ENCODE measurements around the gene CCDC172. TPM values are rescaled to one million over a fixed set of nuclear protein-coding genes. Genes with fewer than 3 reads are reported as not detected.

Gene CCDC172
- total and polyA plus RNA-seq, 2 donors (not counting 1 experiment from before 2014, with no cell fraction given), result not detected

- no peaks in the 10 kb centered on the region for H4K20me1 ChIP-seq (ENCODE audit: control insufficient read depth, insufficient read depth, low read length, poor library complexity, severe bottlenecking)
- Mint-ChIP-seq H3K27ac (no peak overlapping the region), H3K4me3 (no peak overlapping the region), H3K4me1 (no peaks in the 10 kb centered on the region), H3K27me3 (peaks cover 5% of the 10 kb centered on the region), H3K9me3 (ENCODE audit: insufficient read depth) (no peaks in the 10 kb centered on the region)
- DNase-seq (no peak), ATAC-seq (ENCODE audit: low read depth) (no peak)
- ChIA-PET CTCF (interaction anchor here (1.1 kb wide), 1 partner anchor 14 kb away, joined by 3 read pairs; no protein-coding TSS in a partner anchor), POLR2A (no interaction called here)
- TF ChIP-seq EZH2 (IDR thresholded peaks at IDR 0.05; ENCODE audit: borderline replicate concordance, insufficient read depth, low read depth, low read length, poor library complexity, severe bottlenecking) (no peak), CTCF (IDR thresholded peaks at IDR 0.05) (no peak)
- no peak overlapping the region for H3K4me2 ChIP-seq (replicated peaks; ENCODE audit: low read depth, low read length, poor library complexity, severe bottlenecking)
- H3K27me3 ChIP-seq (replicated peaks in 1 of 4; ENCODE audit: control extremely low read depth in 1 of 4, control insufficient read depth in 3 of 4, insufficient read depth in 4 of 4, low read length in 3 of 4), result no peaks in the 10 kb centered on the region
- intact Hi-C loops (cut with micrococcal nuclease), result no loop called here
- no peaks in the 10 kb centered on the region for H3K9me3 ChIP-seq (ENCODE audit: control extremely low read depth in 1 of 3, control insufficient read depth in 2 of 3, insufficient read depth in 1 of 3, low read length in 2 of 3)
- no peak overlapping the region for H3K27ac ChIP-seq (ENCODE audit: low read length in 2 of 2)
- H3K9ac ChIP-seq (ENCODE audit: low read length), result no peak overlapping the region
- WGBS (ENCODE audit: insufficient coverage), result no CpG with 5 or more reads among the region's 1 CpG
- H3K4me3 ChIP-seq (ENCODE audit: control extremely low read depth in 1 of 5, extremely low read depth in 1 of 5, insufficient read depth in 1 of 5, low read depth in 2 of 5, low read length in 4 of 5), result no peak overlapping the region
- no peaks in the 10 kb centered on the region for H3K36me3 ChIP-seq (replicated peaks in 1 of 2; ENCODE audit: control extremely low read depth in 1 of 2, control insufficient read depth in 1 of 2, extremely low read depth in 1 of 2, insufficient read depth in 2 of 2, low read length in 1 of 2)
- no peak overlapping the region for H2AFZ ChIP-seq (ENCODE audit: insufficient read depth, low read depth, low read length, poor library complexity, severe bottlenecking)
- H3K79me2 ChIP-seq (ENCODE audit: control insufficient read depth, insufficient read depth, low read length), result no peaks in the 10 kb centered on the region
- H3K4me1 ChIP-seq (ENCODE audit: control insufficient read depth in 2 of 2, insufficient read depth in 2 of 2, low read length in 2 of 2), result no peaks in the 10 kb centered on the region
Observed at GRCh38 chr10:116371737-116372136, 47.5 kb downstream of the CCDC172 start.

GRCh38 chr10:116382290-116382689 is 58.0 kb downstream of the CCDC172 start:
- H3K4me1 Mint-ChIP-seq, result no peaks in the 10 kb centered on the region
- H3K27ac Mint-ChIP-seq, result no peak overlapping the region
- H2AFZ ChIP-seq (ENCODE audit: insufficient read depth, low read depth, low read length, poor library complexity, severe bottlenecking), result no peak overlapping the region
- no peak for TF ChIP-seq CTCF (IDR thresholded peaks at IDR 0.05)
- no peak for TF ChIP-seq EZH2 (IDR thresholded peaks at IDR 0.05; ENCODE audit: borderline replicate concordance, insufficient read depth, low read depth, low read length, poor library complexity, severe bottlenecking)
- H3K9me3 Mint-ChIP-seq (ENCODE audit: insufficient read depth), result no peaks in the 10 kb centered on the region
- DNase-seq, result no peak
- ChIA-PET CTCF (no interaction called here), POLR2A (no interaction called here)
- no peaks in the 10 kb centered on the region for H4K20me1 ChIP-seq (ENCODE audit: control insufficient read depth, insufficient read depth, low read length, poor library complexity, severe bottlenecking)
- H3K4me3 ChIP-seq (ENCODE audit: control extremely low read depth in 1 of 5, extremely low read depth in 1 of 5, insufficient read depth in 1 of 5, low read depth in 2 of 5, low read length in 4 of 5), result no peak overlapping the region
- intact Hi-C loops (cut with micrococcal nuclease), result no loop called here
- no peaks in the 10 kb centered on the region for H3K36me3 ChIP-seq (replicated peaks in 1 of 2; ENCODE audit: control extremely low read depth in 1 of 2, control insufficient read depth in 1 of 2, extremely low read depth in 1 of 2, insufficient read depth in 2 of 2, low read length in 1 of 2)
- H3K4me1 ChIP-seq (ENCODE audit: control insufficient read depth in 2 of 2, insufficient read depth in 2 of 2, low read length in 2 of 2), result no peaks in the 10 kb centered on the region
- WGBS (ENCODE audit: insufficient coverage), result no CpG with 5 or more reads among the region's 5 CpGs
- peaks cover 4% of the 10 kb centered on the region for H3K27me3 Mint-ChIP-seq
- H3K27ac ChIP-seq (ENCODE audit: low read length in 2 of 2), result no peak overlapping the region
- H3K4me3 Mint-ChIP-seq, result no peak overlapping the region
- no peaks in the 10 kb centered on the region for H3K27me3 ChIP-seq (replicated peaks in 1 of 4; ENCODE audit: control extremely low read depth in 1 of 4, control insufficient read depth in 3 of 4, insufficient read depth in 4 of 4, low read length in 3 of 4)
- no peak overlapping the region for H3K4me2 ChIP-seq (replicated peaks; ENCODE audit: low read depth, low read length, poor library complexity, severe bottlenecking)
- H3K79me2 ChIP-seq (ENCODE audit: control insufficient read depth, insufficient read depth, low read length), result no peaks in the 10 kb centered on the region
- no peak overlapping the region for H3K9ac ChIP-seq (ENCODE audit: low read length)
- H3K9me3 ChIP-seq (ENCODE audit: control extremely low read depth in 1 of 3, control insufficient read depth in 2 of 3, insufficient read depth in 1 of 3, low read length in 2 of 3), result no peaks in the 10 kb centered on the region
- no peak for ATAC-seq (ENCODE audit: low read depth)
